Measurements from ENCODE around the gene DLX4. TPM values are rescaled to one million over a fixed set of nuclear protein-coding genes. Genes with fewer than 3 reads are reported as not detected.

Gene DLX4
- total RNA-seq, 1 donor from 2014 or later: not detected

- Mint-ChIP-seq H3K4me3 (ENCODE audit: unreplicated experiment) (peak overlapping the region; percentile 62), H3K27ac (ENCODE audit: unreplicated experiment) (peak overlapping the region; percentile 34), H3K27me3 (ENCODE audit: low read depth, unreplicated experiment) (peaks cover 68% of the 10 kb centered on the region), H3K36me3 (ENCODE audit: low read depth, unreplicated experiment) (peaks cover 4% of the 10 kb centered on the region), H3K9me3 (ENCODE audit: unreplicated experiment) (peaks cover 3% of the 10 kb centered on the region), H3K4me1 (ENCODE audit: low read depth, unreplicated experiment) (peaks cover 10% of the 10 kb centered on the region)
- peak overlapping the region; percentile 84 for H3K4me2 ChIP-seq (ENCODE audit: low read length)
- H3K27me3 ChIP-seq (ENCODE audit: insufficient read depth, low read length): peaks cover 68% of the 10 kb centered on the region
- FAIRE-seq (no peak), DNase-seq (ENCODE audit: low read depth) (no peak)
- H3K4me3 ChIP-seq (ENCODE audit: insufficient read depth, low read depth, low read length): no peak overlapping the region
- peaks cover 17% of the 10 kb centered on the region for H4K20me1 ChIP-seq (ENCODE audit: insufficient read depth, low read length)
- H3K9me3 ChIP-seq (ENCODE audit: insufficient read depth, low read depth, low read length): peaks cover 6% of the 10 kb centered on the region
- H3K36me3 ChIP-seq (ENCODE audit: insufficient read depth, low read length): no peaks in the 10 kb centered on the region
- H3K27ac ChIP-seq (ENCODE audit: low read depth, low read length): no peak overlapping the region
- TF ChIP-seq EZH2 (IDR thresholded peaks at IDR 0.05; ENCODE audit: insufficient read depth, low read length) (no peak), CTCF (IDR thresholded peaks at IDR 0.05; ENCODE audit: insufficient read depth, low read depth, low read length) (no peak)
- no peak overlapping the region for H3K9ac ChIP-seq (ENCODE audit: low read length)
- no peaks in the 10 kb centered on the region for H3K79me2 ChIP-seq (ENCODE audit: insufficient read depth, low read length)
- H3K4me1 ChIP-seq (ENCODE audit: insufficient read depth, low read length): peaks cover 20% of the 10 kb centered on the region
- H2AFZ ChIP-seq (ENCODE audit: low read depth, low read length): no peak overlapping the region
These were observed 27.1 kb downstream of the DLX4 start for GRCh38 chr17:49996121-49996494.

GRCh38 chr17:49996495-49997300 is 27.7 kb downstream of the DLX4 start:
- peak overlapping the region; percentile 66 for H3K4me3 Mint-ChIP-seq (ENCODE audit: unreplicated experiment)
- H3K36me3 ChIP-seq (ENCODE audit: insufficient read depth, low read length): no peaks in the 10 kb centered on the region
- peaks cover 70% of the 10 kb centered on the region for H3K27me3 Mint-ChIP-seq (ENCODE audit: low read depth, unreplicated experiment)
- peaks cover 10% of the 10 kb centered on the region for H3K4me1 Mint-ChIP-seq (ENCODE audit: low read depth, unreplicated experiment)
- H3K9me3 ChIP-seq (ENCODE audit: insufficient read depth, low read depth, low read length): peaks cover 6% of the 10 kb centered on the region
- H3K36me3 Mint-ChIP-seq (ENCODE audit: low read depth, unreplicated experiment): peaks cover 4% of the 10 kb centered on the region
- H3K9ac ChIP-seq (ENCODE audit: low read length): no peak overlapping the region
- no peak overlapping the region for H3K27ac ChIP-seq (ENCODE audit: low read depth, low read length)
- H2AFZ ChIP-seq (ENCODE audit: low read depth, low read length): peak overlapping the region; percentile 86
- peak overlapping the region; percentile 38 for H3K4me3 ChIP-seq (ENCODE audit: insufficient read depth, low read depth, low read length)
- H3K4me2 ChIP-seq (ENCODE audit: low read length): peak overlapping the region; percentile 84
- peaks cover 68% of the 10 kb centered on the region for H3K27me3 ChIP-seq (ENCODE audit: insufficient read depth, low read length)
- DNase-seq (ENCODE audit: low read depth): no peak
- peaks cover 17% of the 10 kb centered on the region for H4K20me1 ChIP-seq (ENCODE audit: insufficient read depth, low read length)
- no peaks in the 10 kb centered on the region for H3K79me2 ChIP-seq (ENCODE audit: insufficient read depth, low read length)
- no peak for FAIRE-seq
- peaks cover 3% of the 10 kb centered on the region for H3K9me3 Mint-ChIP-seq (ENCODE audit: unreplicated experiment)
- TF ChIP-seq CTCF (IDR thresholded peaks at IDR 0.05; ENCODE audit: insufficient read depth, low read depth, low read length): peak; percentile 64
- TF ChIP-seq EZH2 (IDR thresholded peaks at IDR 0.05; ENCODE audit: insufficient read depth, low read length): peak; percentile 60
- H3K4me1 ChIP-seq (ENCODE audit: insufficient read depth, low read length): peaks cover 20% of the 10 kb centered on the region
- no peak overlapping the region for H3K27ac Mint-ChIP-seq (ENCODE audit: unreplicated experiment)

- H3K4me3 Mint-ChIP-seq (ENCODE audit: unreplicated experiment): peak overlapping the region; percentile 66
- no peak for DNase-seq (ENCODE audit: low read depth)
- no peak overlapping the region for H3K4me3 ChIP-seq (ENCODE audit: insufficient read depth, low read depth, low read length)
These were observed 28.3 kb downstream of the DLX4 start for GRCh38 chr17:49997301-49997650.

More at GRCh38 chr17:49997301-49997650, 28.3 kb downstream of the DLX4 start:
- H3K79me2 ChIP-seq (ENCODE audit: insufficient read depth, low read length): no peaks in the 10 kb centered on the region
- H3K9ac ChIP-seq (ENCODE audit: low read length): no peak overlapping the region
- peaks cover 68% of the 10 kb centered on the region for H3K27me3 ChIP-seq (ENCODE audit: insufficient read depth, low read length)
- peaks cover 17% of the 10 kb centered on the region for H4K20me1 ChIP-seq (ENCODE audit: insufficient read depth, low read length)
- TF ChIP-seq CTCF (IDR thresholded peaks at IDR 0.05; ENCODE audit: insufficient read depth, low read depth, low read length): no peak
- no peak for TF ChIP-seq EZH2 (IDR thresholded peaks at IDR 0.05; ENCODE audit: insufficient read depth, low read length)
- peaks cover 10% of the 10 kb centered on the region for H3K4me1 Mint-ChIP-seq (ENCODE audit: low read depth, unreplicated experiment)
- no peaks in the 10 kb centered on the region for H3K36me3 ChIP-seq (ENCODE audit: insufficient read depth, low read length)
- H3K4me2 ChIP-seq (ENCODE audit: low read length): peak overlapping the region; percentile 84
- peaks cover 4% of the 10 kb centered on the region for H3K36me3 Mint-ChIP-seq (ENCODE audit: low read depth, unreplicated experiment)
- H2AFZ ChIP-seq (ENCODE audit: low read depth, low read length): peak overlapping the region; percentile 86
- peaks cover 6% of the 10 kb centered on the region for H3K9me3 ChIP-seq (ENCODE audit: insufficient read depth, low read depth, low read length)
- FAIRE-seq: no peak
- H3K27ac ChIP-seq (ENCODE audit: low read depth, low read length): no peak overlapping the region
- peaks cover 70% of the 10 kb centered on the region for H3K27me3 Mint-ChIP-seq (ENCODE audit: low read depth, unreplicated experiment)
- H3K27ac Mint-ChIP-seq (ENCODE audit: unreplicated experiment): no peak overlapping the region
- peaks cover 3% of the 10 kb centered on the region for H3K9me3 Mint-ChIP-seq (ENCODE audit: unreplicated experiment)
- peaks cover 20% of the 10 kb centered on the region for H3K4me1 ChIP-seq (ENCODE audit: insufficient read depth, low read length)

All from astrocyte (in vitro differentiated cells and primary cell).